Kasumi-1 (cell line): ENCODE measurements around the gene OR5H14.
A peak's percentile ranks its signal among the peaks of the same experiment; 100 is the strongest.
"Not testable (repeated sequence)": the region's sequence is repeated elsewhere in the genome, so short reads cannot be mapped to it uniquely, and the experiment has no call there.

Source experiments
- DNase-seq, 2 experiments: peaks; one replicate each; lab custom pipeline; 2025; lab: John Stamatoyannopoulos, UW

Gene OR5H14

DNA sequence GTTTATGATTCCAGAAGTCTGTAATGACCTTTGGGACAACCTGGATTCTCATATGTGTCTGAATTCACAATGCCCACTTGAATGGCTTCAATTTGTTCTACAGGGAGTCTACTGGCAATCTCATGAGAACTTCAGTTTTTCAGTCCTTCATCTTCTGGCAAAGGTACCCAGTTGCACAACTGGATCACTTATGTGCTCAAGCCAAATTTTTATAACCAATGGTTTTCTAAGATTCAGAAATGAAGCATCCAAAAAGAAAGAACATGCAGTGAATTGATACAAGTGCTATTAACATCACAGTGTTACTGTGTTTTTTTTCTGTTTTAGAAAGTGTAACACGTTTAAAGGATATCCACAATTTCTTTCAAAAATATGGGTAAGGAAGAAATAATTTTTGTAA is at the start of gene OR5H14:
Gene OR5H14 (plus strand): TSS at position 301 of the 400 bp plus-strand sequence. CDS start 1,907 bp downstream, outside the sequence.
- DNase-seq = no peak

GRCh38 chr3:98099848-98100247 is 47.4 kb upstream of the OR5H14 start:
- no peak for DNase-seq

DNA sequence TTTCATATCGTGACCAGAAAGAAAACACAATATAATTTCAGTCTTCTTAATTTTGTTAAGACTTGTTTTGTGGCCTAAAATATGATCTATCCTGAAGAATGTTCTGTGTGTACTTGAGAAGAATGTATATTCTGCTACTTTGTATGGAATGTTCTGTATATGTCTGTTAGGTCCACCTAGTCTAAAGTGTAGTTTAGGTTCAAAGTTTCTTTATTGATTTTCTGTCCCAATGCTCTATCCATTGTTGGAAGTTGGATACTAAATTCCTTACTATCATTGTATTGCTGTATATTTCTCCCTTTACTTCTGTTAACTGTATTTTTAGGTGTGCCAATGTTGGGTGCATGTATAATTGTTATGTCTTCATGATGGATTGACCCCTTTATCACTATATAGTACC is 39.1 kb upstream of the OR5H14 start:
- no peak for DNase-seq

- DNase-seq = no peak
Measured at GRCh38 chr3:98109807-98110549, 37.3 kb upstream of the OR5H14 start.

DNA sequence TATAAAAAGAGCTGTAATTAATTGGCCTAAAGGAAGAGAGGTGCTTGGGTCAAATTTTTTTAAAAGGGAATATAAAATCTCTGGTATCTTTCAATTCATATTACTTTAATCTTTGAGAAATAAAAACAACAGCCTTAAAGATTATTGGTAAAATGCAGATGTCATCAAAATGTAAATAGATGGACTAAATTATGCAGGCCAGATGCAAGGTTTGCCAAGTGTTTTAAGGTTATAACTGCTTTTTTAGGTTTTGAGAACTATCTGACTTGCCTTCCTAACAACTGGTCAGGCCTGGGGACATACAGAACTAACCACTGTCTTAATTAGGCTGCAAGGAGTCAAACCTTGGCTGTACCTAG is 36.8 kb upstream of the OR5H14 start:
- DNase-seq = no peak

GRCh38 chr3:98114264-98114663 is 33.0 kb upstream of the OR5H14 start:
- no peak for DNase-seq

DNA sequence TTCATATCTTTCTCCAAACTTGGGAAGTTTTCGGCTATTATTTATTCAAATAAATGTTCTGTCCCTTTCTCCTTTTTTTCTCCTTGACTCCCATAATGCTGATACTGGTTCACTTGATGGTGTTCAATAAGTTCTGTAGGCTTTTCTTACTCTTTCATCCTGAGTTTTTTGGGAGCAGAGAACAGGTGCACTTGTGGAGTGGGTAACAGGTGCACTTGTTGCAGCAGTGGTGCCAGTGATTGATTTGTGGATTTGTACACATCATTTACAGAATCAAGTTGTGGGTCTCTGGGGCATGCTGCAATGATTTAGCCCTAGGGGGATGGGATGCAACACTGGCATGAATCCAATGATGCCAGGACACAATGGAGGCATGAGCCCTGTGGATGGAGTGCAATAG is 31.6 kb upstream of the OR5H14 start:
- no peak for DNase-seq

DNA sequence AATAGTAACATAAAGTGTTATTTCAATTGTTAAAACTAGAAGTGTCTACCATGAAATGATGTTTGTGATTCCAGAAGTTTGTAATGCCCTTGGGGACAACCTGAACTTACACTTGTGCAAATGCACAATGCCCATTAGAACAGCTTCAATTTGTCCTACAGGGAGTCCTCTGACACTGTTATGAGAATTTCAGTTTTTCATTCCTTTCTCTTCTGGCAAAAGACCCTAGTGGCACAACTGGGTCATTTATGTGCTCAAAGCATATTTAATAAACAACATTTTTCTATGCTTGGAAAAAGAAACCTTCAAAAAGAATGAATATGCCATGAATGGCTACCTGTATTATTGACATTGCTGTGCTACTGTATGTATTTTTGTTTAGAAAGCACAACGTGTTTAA is 16.9 kb upstream of the OR5H14 start, which contains the start of gene OR5H1:
Gene OR5H1 (plus strand): TSS at position 301 of the 400 bp plus-strand sequence. CDS start 1,977 bp downstream, outside the sequence.
- no peak for DNase-seq

DNA sequence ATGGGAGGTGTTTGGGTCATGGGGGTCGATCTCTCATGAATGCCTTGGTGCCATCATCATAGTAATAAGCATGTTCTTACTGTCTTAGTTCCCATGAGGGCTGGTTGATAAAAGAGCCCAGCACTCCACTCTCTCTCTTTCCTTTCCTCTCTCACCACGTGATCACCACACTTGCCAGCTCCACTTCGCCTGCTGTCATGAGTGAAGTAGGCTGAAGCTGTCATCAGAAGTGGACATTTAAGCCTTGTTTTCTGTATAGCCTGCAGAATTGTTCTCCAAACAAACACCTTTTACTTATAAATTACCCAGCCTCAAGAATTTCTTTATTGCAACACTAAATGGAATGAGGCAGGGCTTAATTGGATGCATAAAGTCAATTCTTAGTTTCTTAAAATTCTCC is 10.6 kb upstream of the OR5H14 start:
- no peak for DNase-seq

DNA sequence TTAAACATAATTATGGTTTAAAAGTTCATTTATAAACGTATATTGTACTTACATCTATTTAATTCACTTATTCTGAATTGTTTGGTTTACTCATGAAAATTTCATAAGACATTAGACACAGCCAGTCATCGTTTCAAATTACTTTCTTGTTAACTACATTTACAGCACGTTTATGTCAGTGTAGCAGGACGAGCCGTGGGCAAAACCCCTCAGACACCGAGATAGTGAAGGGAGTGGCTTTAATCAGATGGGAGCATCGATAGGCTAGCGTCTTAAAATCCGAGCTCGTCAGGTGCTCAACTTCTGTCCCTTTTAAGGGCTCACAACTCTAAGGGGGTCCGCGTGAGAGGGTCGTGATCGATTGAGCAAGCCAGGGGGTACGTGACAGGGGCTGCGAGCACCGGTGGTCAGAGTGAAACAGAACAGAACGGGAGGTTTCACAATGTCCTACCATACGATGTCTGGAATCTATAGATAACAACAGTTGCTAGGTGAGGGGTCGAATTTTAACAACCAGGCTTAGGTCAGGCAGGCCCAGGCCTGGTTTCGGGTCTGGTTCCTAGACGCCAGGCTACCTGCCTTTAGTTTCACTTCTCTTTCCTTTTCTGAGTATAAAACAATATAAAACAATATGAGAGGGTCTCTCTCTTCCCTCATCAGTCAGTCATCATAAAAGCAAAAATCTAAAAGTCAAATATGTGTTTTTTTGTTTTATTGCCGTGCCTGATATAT is 9.3 kb upstream of the OR5H14 start:
- not testable (repeated sequence) for DNase-seq

- DNase-seq = no peak
Measured at GRCh38 chr3:98140531-98140930, 6.7 kb upstream of the OR5H14 start.

DNA sequence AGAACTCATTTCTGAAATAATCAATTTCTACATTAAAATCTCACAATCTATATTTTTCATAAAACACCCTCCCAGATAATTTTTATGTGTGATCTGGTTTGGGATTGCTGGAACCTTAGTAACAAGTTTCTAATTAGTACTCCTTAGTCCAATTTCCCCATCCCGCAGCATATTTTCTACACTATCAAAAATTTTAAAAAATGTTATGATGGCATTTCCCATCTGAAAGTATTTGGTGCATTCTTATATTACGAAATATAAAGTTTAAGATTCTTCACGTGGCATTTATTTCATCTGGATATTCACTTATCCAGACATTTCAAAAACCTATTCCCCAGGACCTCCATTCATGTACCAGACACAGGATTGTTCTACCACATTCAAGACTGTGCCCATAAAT is 1.5 kb downstream of the OR5H14 start:
- DNase-seq = no peak

GRCh38 chr3:98149456-98149855 is 2.2 kb downstream of the OR5H14 start:
- not testable (repeated sequence) for DNase-seq

DNA sequence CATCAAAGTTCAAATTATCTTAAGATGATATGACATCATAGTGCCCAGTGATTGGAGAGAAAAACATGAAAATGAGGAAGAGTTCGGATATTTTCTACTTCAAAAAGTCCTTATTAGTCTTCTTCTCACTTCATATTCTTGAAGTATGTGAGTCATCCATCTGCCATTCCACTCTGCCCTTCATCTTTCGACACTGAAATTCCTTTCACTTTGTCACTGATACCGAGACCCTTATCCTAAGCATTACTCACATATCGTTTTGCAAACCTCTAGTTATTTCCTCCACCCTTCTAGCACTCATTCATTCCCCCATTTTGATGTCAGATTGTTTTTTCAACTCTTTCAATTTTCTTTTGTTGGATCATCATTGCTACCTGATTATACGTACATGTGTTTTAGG is 4.0 kb downstream of the OR5H14 start:
- DNase-seq = no peak

GRCh38 chr3:98166396-98166795 is 19.1 kb downstream of the OR5H14 start, which contains the start of gene OR5H15:
Gene OR5H15, plus strand, starts transcription at chr3:98166696. Its CDS starts 2,004 bp downstream, at chr3:98168700.
- DNase-seq = no peak

DNA sequence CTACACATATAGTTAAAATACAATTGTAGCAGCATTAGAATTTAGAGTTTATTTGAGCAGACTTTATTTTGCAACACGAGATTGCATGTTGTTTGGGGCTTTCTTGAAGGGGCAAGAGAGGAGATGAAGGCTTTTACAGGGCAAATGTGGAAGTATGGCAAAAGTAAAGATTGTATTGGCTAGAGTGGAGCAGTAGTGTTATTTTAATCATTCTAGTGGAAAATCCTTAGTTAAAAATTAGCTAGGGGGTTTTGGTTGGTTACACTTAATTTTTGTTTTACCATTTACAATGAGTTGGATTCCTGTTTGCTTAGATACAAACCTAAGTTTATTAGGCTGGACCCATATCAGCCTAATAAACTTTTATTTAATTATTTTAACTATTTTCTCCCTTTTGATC is 23.8 kb downstream of the OR5H14 start:
- no peak for DNase-seq

- DNase-seq = no peak
Measured at GRCh38 chr3:98172621-98173020, 25.3 kb downstream of the OR5H14 start.

DNA sequence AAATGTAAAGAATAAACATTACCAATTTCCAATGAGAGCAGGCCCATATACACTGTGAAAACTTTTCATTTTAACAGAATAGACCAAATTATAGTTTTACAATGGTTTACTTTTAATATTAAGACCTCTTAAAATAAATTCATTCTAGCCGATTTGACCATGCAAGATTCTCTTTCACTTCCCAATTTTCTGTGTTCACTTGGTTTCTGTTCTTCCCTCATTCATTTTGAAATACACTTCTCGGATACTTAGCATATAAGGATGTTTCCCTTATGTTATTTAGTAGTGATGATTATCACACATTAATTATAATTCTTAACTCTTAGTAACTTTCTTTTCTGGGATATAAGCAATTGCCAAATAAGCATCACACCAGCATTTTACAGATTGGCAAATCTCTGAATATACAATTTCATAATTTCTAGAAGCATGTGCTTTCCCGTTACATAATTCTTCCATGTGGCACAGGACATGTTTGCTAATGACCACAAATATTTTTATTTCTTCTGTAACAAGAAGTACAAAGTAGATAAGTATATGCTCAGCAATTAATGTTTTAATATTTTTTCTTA is 33.1 kb downstream of the OR5H14 start:
- DNase-seq = no peak

DNA sequence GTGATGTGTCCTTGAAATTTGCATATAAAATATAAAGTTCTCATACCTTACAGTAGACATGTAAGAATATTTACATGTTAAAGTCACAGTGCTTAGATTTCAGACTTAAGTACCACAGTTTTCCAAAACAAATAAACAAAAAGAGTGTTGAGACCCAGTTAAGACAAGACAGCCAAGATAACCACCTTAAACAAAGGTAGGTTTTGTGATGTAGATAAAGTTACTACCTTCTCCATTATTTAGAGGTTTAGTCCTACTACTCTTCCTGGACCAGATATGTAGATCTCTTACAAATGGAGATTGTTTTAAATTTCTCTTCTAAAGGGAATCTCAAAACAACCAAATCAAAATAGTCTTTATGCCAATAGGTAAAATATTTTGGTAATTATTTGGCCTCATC is 34.9 kb downstream of the OR5H14 start:
- no peak for DNase-seq

- no peak for DNase-seq
Measured at GRCh38 chr3:98185180-98185579, 37.9 kb downstream of the OR5H14 start.

GRCh38 chr3:98188545-98188944 is 41.3 kb downstream of the OR5H14 start:
- peak; percentile 82 to 84 for DNase-seq

DNA sequence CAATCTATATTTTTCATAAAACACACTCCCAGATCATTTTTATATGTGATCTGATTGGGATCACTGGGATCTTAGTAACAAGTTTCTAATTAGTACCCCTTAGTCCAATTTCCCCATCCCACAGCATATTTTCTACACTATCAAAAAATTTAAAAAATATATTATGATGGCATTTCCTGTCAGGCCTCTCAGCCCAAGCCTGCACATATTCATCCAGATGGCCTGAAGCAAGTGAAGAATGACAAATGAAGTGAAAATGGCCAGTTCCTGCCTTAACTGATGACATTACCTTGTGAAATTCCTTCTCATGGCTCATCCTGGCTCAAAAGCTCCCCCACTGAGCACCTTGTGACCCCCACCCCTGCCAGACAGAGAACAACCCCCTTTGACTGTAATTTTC is 43.6 kb downstream of the OR5H14 start:
- not testable (repeated sequence) for DNase-seq

DNA sequence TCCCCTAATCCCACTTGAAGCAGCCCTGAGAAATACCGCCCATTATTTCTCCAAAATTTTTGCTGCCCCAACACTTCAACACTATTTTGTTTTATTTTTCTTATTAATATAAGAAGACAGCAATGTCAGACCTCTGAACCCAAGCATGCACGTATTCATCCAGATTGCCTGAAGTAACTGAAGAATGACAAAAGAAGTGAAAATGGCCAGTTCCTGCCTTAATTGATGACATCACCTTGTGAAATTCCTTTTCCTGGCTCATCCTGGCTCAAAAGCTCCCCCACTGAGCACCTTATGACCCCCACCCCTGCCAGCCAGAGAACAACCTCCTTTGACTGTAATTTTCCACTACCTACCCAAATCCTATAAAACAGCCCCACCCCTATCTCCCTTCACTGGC is 49.0 kb downstream of the OR5H14 start:
- not testable (repeated sequence) for DNase-seq
